Naive thymus-derived CD4-positive, alpha-beta T cell (primary cell): Measurements from ENCODE around the gene NPTXR. TPM values are rescaled to one million over a fixed set of nuclear protein-coding genes. Genes with fewer than 3 reads are reported as not detected.

Source experiments
- ATAC-seq: fragments of 150-1000 bp; cut with Tn5 transposase; 2 replicates; pipeline ENCODE4 v1.10.0; 2021; ENCODE audit warnings: mild to moderate bottlenecking, moderate library complexity
- CTCF ChIA-PET: fragments of 350-600 bp; sonication (Branson Sonifier 250); formaldehyde crosslinking; loops from one replicate; lab custom pipeline; 2021; ENCODE audit warnings: antibody characterized with exemption; lab: Charles Lee
- POLR2A ChIA-PET: fragments of 350-600 bp; sonication (Branson Sonifier 250); formaldehyde crosslinking; loops from one replicate; lab custom pipeline; 2021; ENCODE audit warnings: antibody characterized with exemption, inconsistent platforms; lab: Charles Lee
- DNase-seq, 9 donors: peaks; one replicate each; pipeline versions ENCODE4 v3.0.0 to v3.0.0-alpha.2; 2020 to 2022; ENCODE audit warnings: mixed read lengths in 1 of 9
- H3K27ac ChIP-seq: one replicate; pipeline ENCODE4 v1.7.0; 2013; ENCODE audit warnings: mild to moderate bottlenecking, low read depth, low read length, moderate library complexity
- H3K27me3 ChIP-seq, 2 donors: one replicate each; pipeline ENCODE4 v1.7.0; 2013; ENCODE audit warnings: low read length in 2 of 2, mild to moderate bottlenecking in 2 of 2, moderate library complexity in 2 of 2; ENCODE audit not compliant: control insufficient read depth in 2 of 2, insufficient read depth in 2 of 2
- H3K36me3 ChIP-seq, 3 experiments: 1 replicate in 2 of 3; 2 replicates in 1 of 3; pipeline ENCODE4 v1.7.0; 2013; ENCODE audit warnings: low read length in 3 of 3, mild to moderate bottlenecking in 3 of 3, moderate library complexity in 1 of 3; ENCODE audit not compliant: insufficient read depth in 3 of 3, control insufficient read depth in 2 of 3
- H3K4me1 ChIP-seq, 2 donors: one replicate each; pipeline ENCODE4 v1.7.0; 2013; ENCODE audit warnings: low read length in 2 of 2, mild to moderate bottlenecking in 2 of 2, moderate library complexity in 1 of 2; ENCODE audit not compliant: control insufficient read depth in 2 of 2, insufficient read depth in 2 of 2
- H3K4me3 ChIP-seq: 2 replicates; pipeline ENCODE4 v1.7.0; 2013; ENCODE audit warnings: mild to moderate bottlenecking, low read length
- H3K9me3 ChIP-seq, 3 experiments: 1 replicate in 2 of 3; 2 replicates in 1 of 3; pipeline ENCODE4 v1.7.0; 2013; ENCODE audit warnings: low read length in 3 of 3; ENCODE audit not compliant: control insufficient read depth in 2 of 3
- H3K27ac Mint-ChIP-seq, 9 donors: one replicate each; pipeline ENCODE4 v1.8.0; 2020 to 2022; ENCODE audit warnings: mixed read lengths in 9 of 9, mild to moderate bottlenecking in 8 of 9, moderate library complexity in 5 of 9, inconsistent platforms in 2 of 9
- H3K27me3 Mint-ChIP-seq, 5 donors: one replicate each; pipeline ENCODE4 v1.8.0; 2021 to 2022; ENCODE audit warnings: mixed read lengths in 5 of 5, mild to moderate bottlenecking in 1 of 5
- H3K36me3 Mint-ChIP-seq, 5 donors: one replicate each; pipeline ENCODE4 v1.8.0; 2020 to 2022; ENCODE audit warnings: mixed read lengths in 5 of 5, mild to moderate bottlenecking in 3 of 5, inconsistent platforms in 1 of 5
- H3K4me1 Mint-ChIP-seq, 7 donors: one replicate each; pipeline ENCODE4 v1.8.0; 2020 to 2022; ENCODE audit warnings: mixed read lengths in 7 of 7, mild to moderate bottlenecking in 3 of 7, inconsistent platforms in 1 of 7
- H3K4me3 Mint-ChIP-seq, 10 donors: one replicate each; pipeline ENCODE4 v1.8.0; 2020 to 2022; ENCODE audit warnings: mild to moderate bottlenecking in 10 of 10, mixed read lengths in 10 of 10, moderate library complexity in 6 of 10, inconsistent platforms in 2 of 10
- H3K9me3 Mint-ChIP-seq, 11 donors: one replicate each; pipeline ENCODE4 v1.8.0; 2020 to 2022; ENCODE audit warnings: mixed read lengths in 11 of 11, mild to moderate bottlenecking in 4 of 11, inconsistent platforms in 1 of 11, moderate library complexity in 1 of 11
- intact Hi-C, 2 donors: fragments of 100-400 bp; cut with micrococcal nuclease; formaldehyde crosslinking; loops; one replicate each; pipeline ENCODE4 v1.15.1; 2023
- polyA plus RNA-seq, 2 donors: library from polyadenylated mRNA; unstranded; fragments of 300-500 nt; fragmentation: Illumina TruSeq; gene quantifications; one replicate each; pipeline ENCODE4 v1.2.3, GENCODE V29; 2021
- total RNA-seq, 6 experiments: library from RNA in 5 of 6; stranded (reverse) in 5 of 6; gene quantifications; 1 replicate in 5 of 6; 2 replicates in 1 of 6; pipeline ENCODE4 v1.2.3 and lab custom pipeline; 2021 to 2026

The NPTXR gene
- total RNA-seq (10 to 100 TPM in 2 of 5 experiments, 1 to 10 TPM in 2, under 1 TPM in 1; 0.85 to 12.9 (median 7.8) TPM), polyA plus RNA-seq (1 to 10 TPM; 1.1 to 1.4 TPM), total RNA-seq (lab: John Stamatoyannopoulos, UW) (10.5 reads per million, percentile 37 among the genes with 10 or more reads in this experiment)

DNA sequence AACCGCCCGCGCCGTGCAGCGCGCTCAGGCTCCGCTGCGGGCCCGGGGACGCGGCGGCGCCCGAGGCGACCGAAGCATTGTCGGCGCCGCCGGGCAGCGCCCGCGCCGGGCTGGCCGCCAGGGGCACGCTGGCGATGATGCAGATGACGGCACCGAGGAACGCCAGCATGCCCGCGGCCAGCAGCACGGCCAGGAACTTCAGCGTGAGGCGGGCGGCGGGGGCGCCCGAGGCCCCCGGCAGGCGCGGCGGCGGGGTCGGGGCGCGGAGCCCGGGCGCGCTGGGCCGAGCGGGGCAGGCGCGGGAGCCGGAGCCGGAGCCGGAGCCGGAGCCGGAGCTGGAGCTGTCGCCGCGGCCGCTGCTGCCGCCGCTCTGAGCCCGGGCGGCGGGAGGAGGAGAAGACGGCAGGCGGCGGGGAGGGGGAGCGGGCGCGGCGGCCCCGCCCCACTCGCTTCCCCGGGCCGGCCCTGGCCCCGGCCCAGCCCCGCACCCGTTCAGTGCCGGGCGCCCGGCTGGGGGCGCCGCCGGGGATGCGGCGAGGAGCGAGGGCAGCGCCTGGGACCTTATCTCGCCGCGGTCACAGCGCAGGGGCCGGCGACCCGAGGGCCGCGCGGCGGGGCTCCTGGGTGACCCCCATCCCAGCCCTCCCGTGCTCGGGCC is at the start of gene NPTXR:
Gene NPTXR (minus strand): TSS at position 372 of the 658 bp plus-strand sequence.
- ChIA-PET POLR2A (interaction anchor here (0.6 to 5.4 kb wide), 13 partner anchors 18 to 162 kb away, joined by 3 to 35 read pairs (median 4); partner anchors contain the start of genes GTPBP1 and TOMM22), CTCF (interaction anchor here (1.0 to 3.2 kb wide), 5 partner anchors 46 to 119 kb away, joined by 3 to 14 read pairs (median 4); no protein-coding TSS in a partner anchor)
- H3K27me3 Mint-ChIP-seq: peaks cover 0 to 70% (median 0%) of the 10 kb centered on the region in 5 donors
- H3K27ac Mint-ChIP-seq: peak within 1 kb of the TSS in 6 of 9 donors; percentile 38 to 86 (median 62)
- no peaks in the 10 kb centered on the region for H3K9me3 ChIP-seq
- H3K4me1 Mint-ChIP-seq: peaks cover 9 to 40% (median 33%) of the 10 kb centered on the region in 7 donors
- peak within 1 kb of the TSS; percentile 50 for H3K4me3 ChIP-seq
- H3K36me3 ChIP-seq: no peaks in the 10 kb centered on the region
- peaks cover 0 to 5% (median 0%) of the 10 kb centered on the region in 5 donors for H3K36me3 Mint-ChIP-seq
- H3K4me3 Mint-ChIP-seq: peak within 1 kb of the TSS; percentile 75 to 90 (median 86)
- H3K9me3 Mint-ChIP-seq: peaks cover 0 to 3% (median 0%) of the 10 kb centered on the region in 11 donors
- H3K4me1 ChIP-seq: peaks cover 0 to 14% of the 10 kb centered on the region in 2 donors
- intact Hi-C loops: loop anchor here (1.0 to 5.0 kb wide), 8 partner anchors 45 to 138 kb away; partner anchors contain the start of genes DNAL4 (in 1 of the 2), GTPBP1 (in 1 of the 2) and SUN2 (in 1 of the 2)
- DNase-seq (peak in 8 of 9 donors; percentile 21 to 55 (median 40)), ATAC-seq (peak; percentile 73)
- H3K27ac ChIP-seq: no peak within 1 kb of the TSS
- H3K27me3 ChIP-seq: no peaks in the 10 kb centered on the region

DNA sequence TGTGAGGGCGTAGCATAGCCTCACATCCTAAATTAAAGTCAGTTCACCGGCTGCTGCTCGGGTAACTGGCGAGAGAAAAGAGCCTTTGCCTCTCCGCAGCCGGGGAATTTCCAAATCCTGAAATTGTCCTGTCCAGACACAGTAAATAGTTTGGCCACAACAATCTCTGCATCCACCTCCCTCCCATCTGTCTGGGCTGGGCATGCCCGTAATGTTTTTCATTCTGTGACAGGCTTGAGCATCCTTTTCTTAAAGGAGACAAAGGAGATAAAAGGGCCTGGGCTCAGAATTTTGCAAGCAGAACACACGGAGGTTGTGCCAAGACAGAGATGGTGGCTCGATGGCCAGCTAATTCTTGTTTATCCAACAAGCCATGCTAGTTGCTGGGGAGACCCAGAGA is 47.4 kb upstream of the NPTXR start:
- H3K36me3 ChIP-seq: no peaks in the 10 kb centered on the region
- POLR2A ChIA-PET: no interaction called here
- H3K4me3 Mint-ChIP-seq: no peak overlapping the region
- no peak overlapping the region for H3K4me3 ChIP-seq
- peaks cover 0 to 60% (median 5%) of the 10 kb centered on the region in 5 donors for H3K27me3 Mint-ChIP-seq
- no peaks in the 10 kb centered on the region for H3K4me1 ChIP-seq
- CTCF ChIA-PET: interaction anchor here (1.2 kb wide), 1 partner anchor 22 kb away, joined by 4 read pairs; no protein-coding TSS in a partner anchor
- no peaks in the 10 kb centered on the region for H3K4me1 Mint-ChIP-seq
- H3K9me3 Mint-ChIP-seq: peaks cover 0 to 4% (median 0%) of the 10 kb centered on the region in 11 donors
- ATAC-seq: no peak
- no peak for DNase-seq
- no peaks in the 10 kb centered on the region for H3K36me3 Mint-ChIP-seq
- H3K27me3 ChIP-seq: no peaks in the 10 kb centered on the region
- H3K9me3 ChIP-seq: no peaks in the 10 kb centered on the region
- no peak overlapping the region for H3K27ac Mint-ChIP-seq
- H3K27ac ChIP-seq: no peak overlapping the region
- intact Hi-C loops: no loop called here

DNA sequence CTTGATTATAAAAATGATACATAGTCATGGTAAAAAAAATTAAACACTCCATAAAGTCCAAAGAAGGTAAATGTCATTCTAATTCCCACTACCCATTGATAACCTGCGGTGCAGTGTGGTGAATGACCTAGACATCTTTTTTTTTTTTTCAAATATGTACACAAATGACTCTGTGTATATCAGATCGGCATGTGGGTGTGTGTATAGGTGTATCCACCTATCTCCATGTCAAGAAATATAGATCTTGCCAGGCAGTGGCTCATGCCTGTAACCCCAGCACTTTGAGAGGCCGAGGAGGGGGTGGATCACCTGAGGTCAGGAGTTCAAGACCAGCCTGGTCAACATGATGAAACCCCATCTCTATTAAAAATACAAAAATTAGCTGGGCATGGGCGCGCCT is 46.5 kb upstream of the NPTXR start:
- no peak for ATAC-seq
- no peaks in the 10 kb centered on the region for H3K9me3 ChIP-seq
- DNase-seq: no peak
- Mint-ChIP-seq H3K27me3 (peaks cover 0 to 55% (median 5%) of the 10 kb centered on the region in 5 donors), H3K4me3 (no peak overlapping the region), H3K4me1 (no peaks in the 10 kb centered on the region), H3K9me3 (peaks cover 0 to 4% (median 0%) of the 10 kb centered on the region in 11 donors), H3K27ac (no peak overlapping the region), H3K36me3 (no peaks in the 10 kb centered on the region)
- intact Hi-C loops: no loop called here
- H3K27me3 ChIP-seq: no peaks in the 10 kb centered on the region
- POLR2A ChIA-PET: no interaction called here
- H3K36me3 ChIP-seq: no peaks in the 10 kb centered on the region
- CTCF ChIA-PET: interaction anchor here (0.6 kb wide), 1 partner anchor 182 kb away, joined by 3 read pairs; no protein-coding TSS in a partner anchor
- H3K27ac ChIP-seq: no peak overlapping the region
- H3K4me3 ChIP-seq: no peak overlapping the region
- no peaks in the 10 kb centered on the region for H3K4me1 ChIP-seq

DNA sequence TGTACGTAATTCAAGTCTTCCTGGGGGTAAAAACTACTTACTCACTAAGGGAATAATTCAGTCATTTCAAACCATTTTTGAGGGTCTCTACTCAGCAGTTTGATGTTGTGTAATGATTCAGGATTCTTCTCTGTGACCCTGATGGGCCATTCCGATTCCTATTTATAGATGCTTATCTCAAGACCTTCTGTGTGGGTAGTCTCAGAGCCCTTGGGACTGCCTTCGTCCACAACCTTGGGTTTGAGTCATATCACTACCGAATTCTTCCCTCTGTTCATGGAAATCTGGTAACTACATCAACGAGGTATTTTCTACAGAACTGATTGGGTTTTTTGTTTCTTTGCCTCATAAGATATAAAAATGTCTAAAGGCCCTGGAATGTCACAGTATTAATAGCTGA is 42.5 kb upstream of the NPTXR start:
- Histone ChIP-seq H3K27me3 (no peaks in the 10 kb centered on the region), H3K4me1 (peaks cover 0 to 12% of the 10 kb centered on the region in 2 donors), H3K9me3 (no peaks in the 10 kb centered on the region), H3K4me3 (no peak overlapping the region), H3K36me3 (no peaks in the 10 kb centered on the region), H3K27ac (no peak overlapping the region)
- Mint-ChIP-seq H3K4me3 (no peak overlapping the region), H3K36me3 (no peaks in the 10 kb centered on the region), H3K9me3 (peaks cover 0 to 4% (median 0%) of the 10 kb centered on the region in 11 donors), H3K27ac (no peak overlapping the region), H3K4me1 (peaks cover 13 to 32% (median 31%) of the 10 kb centered on the region in 7 donors), H3K27me3 (peaks cover 0 to 26% (median 0%) of the 10 kb centered on the region in 5 donors)
- DNase-seq (no peak), ATAC-seq (no peak)
- CTCF ChIA-PET: no interaction called here
- POLR2A ChIA-PET: no interaction called here
- intact Hi-C loops: no loop called here

DNA sequence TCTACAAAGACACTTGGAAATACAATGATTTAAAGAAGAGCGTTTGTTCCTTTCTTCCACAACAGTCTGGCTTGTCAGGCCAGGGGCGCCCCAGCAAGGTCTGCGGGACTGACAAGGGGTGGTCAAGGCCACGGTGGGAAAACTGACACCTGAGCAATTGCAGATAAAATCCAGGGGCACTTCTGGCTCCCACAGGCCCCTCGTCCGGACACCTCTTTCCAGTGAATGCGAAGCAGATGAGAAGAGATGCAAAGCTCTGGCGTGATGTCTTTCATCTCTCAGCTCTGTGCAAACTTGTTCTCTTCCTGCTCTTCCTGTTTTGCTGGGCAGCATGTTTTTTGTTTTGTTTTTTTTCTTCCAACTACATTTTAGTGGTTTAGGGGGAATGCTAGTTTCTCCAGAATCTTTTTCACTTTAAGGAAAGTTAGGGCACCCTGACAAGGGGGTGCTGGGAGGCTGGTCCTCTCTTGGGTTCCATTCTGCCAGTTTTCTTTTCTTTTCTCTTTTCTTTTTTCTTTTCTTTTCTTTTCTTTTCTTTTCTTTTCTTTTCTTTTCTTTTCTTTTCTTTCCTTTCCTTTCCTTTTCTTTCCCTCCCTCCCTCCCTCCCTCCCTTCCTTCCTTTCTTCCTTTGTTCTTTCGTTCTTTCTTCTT is 39.3 kb upstream of the NPTXR start:
- H3K9me3 ChIP-seq: no peaks in the 10 kb centered on the region
- ChIA-PET POLR2A (interaction anchor here (0.7 to 1.8 kb wide), 3 partner anchors 9 to 131 kb away, joined by 3 to 9 read pairs (median 7); partner anchors contain the start of gene CBX6), CTCF (interaction anchor here (4.1 kb wide), 1 partner anchor 12 kb away, joined by 26 read pairs; the partner anchor contains the start of gene CBX6)
- no peak overlapping the region for H3K27ac ChIP-seq
- H3K27me3 ChIP-seq: no peaks in the 10 kb centered on the region
- DNase-seq (peak in 2 of 9 donors; percentile 22 to 30), ATAC-seq (no peak)
- Mint-ChIP-seq H3K27me3 (peaks cover 0 to 14% (median 0%) of the 10 kb centered on the region in 5 donors), H3K27ac (peak overlapping the region; percentile 33 to 94 (median 86)), H3K4me3 (peak overlapping the region; percentile 47 to 84 (median 72)), H3K36me3 (no peaks in the 10 kb centered on the region), H3K9me3 (peaks cover 0 to 2% (median 0%) of the 10 kb centered on the region in 11 donors), H3K4me1 (peaks cover 13 to 35% (median 34%) of the 10 kb centered on the region in 7 donors)
- intact Hi-C loops: no loop called here
- H3K4me3 ChIP-seq: no peak overlapping the region
- peaks cover 0 to 12% of the 10 kb centered on the region in 2 donors for H3K4me1 ChIP-seq
- H3K36me3 ChIP-seq: no peaks in the 10 kb centered on the region
